ENCODE measurements around the gene HPCAL1.

- TF ChIP-seq CTCF (IDR thresholded peaks at IDR 0.05) (no peak), EZH2 (IDR thresholded peaks at IDR 0.05) (no peak), EZH2phosphoT487 (IDR thresholded peaks at IDR 0.05) (no peak)
Observed at GRCh38 chr2:10428355-10428754, 125.7 kb downstream of the HPCAL1 start.

Measured in neural progenitor cell (in vitro differentiated cells).